GM12878 (cell line): Measurements from ENCODE around the gene TGFBRAP1. TPM values are rescaled to one million over a fixed set of nuclear protein-coding genes. Genes with fewer than 3 reads are reported as not detected.

Experiments
- FOS ChIP-seq: IDR thresholded peaks from 3 replicates; pipeline ENCODE4 v1.6.1; 2011; ENCODE audit warnings: borderline replicate concordance; ENCODE audit not compliant: insufficient read length; ENCODE audit errors: extremely low read depth
- HDAC6 ChIP-seq: fragments of 200-600 bp; sonication (generic); IDR thresholded peaks from one replicate; pipeline ENCODE4 v1.8.0; 2017; ENCODE audit warnings: antibody characterized with exemption; ENCODE audit not compliant: unreplicated experiment
- HDGF ChIP-seq: fragments of 450-650 bp; IDR thresholded peaks from 2 replicates; pipeline ENCODE4 v1.6.1; 2016; ENCODE audit warnings: antibody characterized with exemption
- IKZF1 ChIP-seq: fragments of 450-650 bp; conservative IDR thresholded peaks from 2 replicates; pipeline ENCODE4 v1.6.1; 2017; ENCODE audit warnings: antibody characterized with exemption, mild to moderate bottlenecking
- KLF5 ChIP-seq: fragments of 450-650 bp; IDR thresholded peaks from 2 replicates; pipeline ENCODE4 v1.6.1; 2014; ENCODE audit warnings: mild to moderate bottlenecking; ENCODE audit not compliant: partially characterized antibody
- MYB ChIP-seq: fragments of 150-350 bp; IDR thresholded peaks from 2 replicates; pipeline ENCODE4 v1.6.1; 2014; ENCODE audit warnings: mild to moderate bottlenecking, low read depth, low read length, borderline replicate concordance
- NFXL1 ChIP-seq: fragments of 450-650 bp; IDR thresholded peaks from 2 replicates; pipeline ENCODE4 v1.6.1; 2017; ENCODE audit warnings: antibody characterized with exemption, mild to moderate bottlenecking, borderline replicate concordance
- NFYB ChIP-seq: IDR thresholded peaks from 2 replicates; pipeline ENCODE4 v1.6.1; 2011; ENCODE audit warnings: low read depth, mild to moderate bottlenecking, low read length, improper control_type of control experiment, moderate library complexity; ENCODE audit not compliant: insufficient read depth
- NR2C1 ChIP-seq: fragments of 450-650 bp; IDR thresholded peaks from 2 replicates; pipeline ENCODE4 v1.6.1; 2017; ENCODE audit warnings: antibody characterized with exemption, mild to moderate bottlenecking, moderate library complexity
- PAX8 ChIP-seq: fragments of 450-650 bp; IDR thresholded peaks from 2 replicates; pipeline ENCODE4 v1.6.1; 2017; ENCODE audit warnings: mild to moderate bottlenecking, moderate library complexity
- PML ChIP-seq: IDR thresholded peaks from 2 replicates; pipeline ENCODE4 v1.6.1; 2012; ENCODE audit warnings: low read length, inconsistent platforms
- SMC3 ChIP-seq: IDR thresholded peaks from 2 replicates; pipeline ENCODE4 v1.6.1; 2011; ENCODE audit warnings: low read length, improper control_type of control experiment, borderline replicate concordance
- SRF ChIP-seq, 2 experiments: IDR thresholded peaks; 2 replicates each; pipeline ENCODE4 v1.6.1; 2011; ENCODE audit warnings: low read depth in 2 of 2, low read length in 2 of 2, mild to moderate bottlenecking in 1 of 2, moderate library complexity in 1 of 2
- TBL1XR1 ChIP-seq: IDR thresholded peaks from 2 replicates; pipeline ENCODE4 v1.6.1; 2012; ENCODE audit warnings: low read depth, low read length, improper control_type of control experiment
- TCF3 ChIP-seq: IDR thresholded peaks from 2 replicates; pipeline ENCODE4 v1.6.1; 2012; ENCODE audit warnings: low read depth, mild to moderate bottlenecking, low read length, borderline replicate concordance; ENCODE audit not compliant: insufficient read depth
- ZBED1 ChIP-seq: IDR thresholded peaks from 2 replicates; pipeline ENCODE4 v1.6.1; 2016; ENCODE audit warnings: borderline replicate concordance
- ZSCAN29 ChIP-seq: fragments of 450-650 bp; IDR thresholded peaks from 2 replicates; pipeline ENCODE4 v1.6.1; 2017; ENCODE audit warnings: mild to moderate bottlenecking, moderate library complexity
- polyA plus RNA-seq, 11 experiments: library from polyadenylated mRNA; depleted of rRNA in 4 of 11; unstranded in 6 of 11; stranded (reverse) in 5 of 11; fragments of >200 nt; fragmentation: Nextera tagmentation in 4 of 11; fragmentation: Illumina TruSeq in 1 of 11; extraction: Ambion mirVana in 4 of 11; extraction: Trizol in 1 of 11; gene quantifications; 1 replicate in 1 of 11; 2 replicates in 10 of 11; pipeline versions ENCODE4 v1.2.1 to v1.2.3, GENCODE V29; 2011 to 2016; ENCODE audit warnings: inconsistent platforms in 2 of 11, missing spikeins in 2 of 11, low read depth in 1 of 11
- total RNA-seq, 4 experiments: library from RNA; depleted of rRNA in 3 of 4; stranded (reverse); fragments of >200 nt in 3 of 4; fragmentation: Illumina TruSeq in 1 of 4; extraction: Trizol in 1 of 4; gene quantifications; 2 replicates each; pipeline versions ENCODE4 v1.2.1 to v1.2.3, GENCODE V29; 2013 to 2021
- TF ChIP-seq, protein P1 (sequence below): IDR thresholded peaks from 2 replicates; pipeline ENCODE4 v1.6.1; 2011; ENCODE audit warnings: low read depth, mild to moderate bottlenecking, low read length, moderate library complexity, borderline replicate concordance; ENCODE audit errors: extremely low read depth
- TF ChIP-seq, protein P2 (sequence below): fragments of 450-650 bp; IDR thresholded peaks from 2 replicates; pipeline ENCODE4 v1.6.1; 2016; ENCODE audit warnings: mild to moderate bottlenecking, moderate library complexity, borderline replicate concordance
- TF ChIP-seq, protein P3 (sequence below), 3 experiments: IDR thresholded peaks in 2 of 3; conservative IDR thresholded peaks in 1 of 3; 2 replicates each; pipeline ENCODE4 v1.5.1; 2011; ENCODE audit warnings: low read depth in 3 of 3, low read length in 3 of 3, mild to moderate bottlenecking in 3 of 3, control low read depth in 2 of 3, moderate library complexity in 2 of 3, inconsistent platforms in 1 of 3, mixed read lengths in 1 of 3; ENCODE audit not compliant: control insufficient read depth in 2 of 3, insufficient read depth in 1 of 3; ENCODE audit errors: extremely low read depth in 1 of 3
- TF ChIP-seq, protein P4 (sequence below): fragments of 150-350 bp; IDR thresholded peaks from 2 replicates; pipeline ENCODE4 v1.6.1; 2014; ENCODE audit warnings: mild to moderate bottlenecking, low read depth, low read length

The TGFBRAP1 gene
- total and polyA plus RNA-seq, 10 of the 15 experiments (the other 5 are each of a cell fraction or from before 2014, with no cell fraction given), result 7.9 to 37.4 (median 23.7) TPM

DNA sequence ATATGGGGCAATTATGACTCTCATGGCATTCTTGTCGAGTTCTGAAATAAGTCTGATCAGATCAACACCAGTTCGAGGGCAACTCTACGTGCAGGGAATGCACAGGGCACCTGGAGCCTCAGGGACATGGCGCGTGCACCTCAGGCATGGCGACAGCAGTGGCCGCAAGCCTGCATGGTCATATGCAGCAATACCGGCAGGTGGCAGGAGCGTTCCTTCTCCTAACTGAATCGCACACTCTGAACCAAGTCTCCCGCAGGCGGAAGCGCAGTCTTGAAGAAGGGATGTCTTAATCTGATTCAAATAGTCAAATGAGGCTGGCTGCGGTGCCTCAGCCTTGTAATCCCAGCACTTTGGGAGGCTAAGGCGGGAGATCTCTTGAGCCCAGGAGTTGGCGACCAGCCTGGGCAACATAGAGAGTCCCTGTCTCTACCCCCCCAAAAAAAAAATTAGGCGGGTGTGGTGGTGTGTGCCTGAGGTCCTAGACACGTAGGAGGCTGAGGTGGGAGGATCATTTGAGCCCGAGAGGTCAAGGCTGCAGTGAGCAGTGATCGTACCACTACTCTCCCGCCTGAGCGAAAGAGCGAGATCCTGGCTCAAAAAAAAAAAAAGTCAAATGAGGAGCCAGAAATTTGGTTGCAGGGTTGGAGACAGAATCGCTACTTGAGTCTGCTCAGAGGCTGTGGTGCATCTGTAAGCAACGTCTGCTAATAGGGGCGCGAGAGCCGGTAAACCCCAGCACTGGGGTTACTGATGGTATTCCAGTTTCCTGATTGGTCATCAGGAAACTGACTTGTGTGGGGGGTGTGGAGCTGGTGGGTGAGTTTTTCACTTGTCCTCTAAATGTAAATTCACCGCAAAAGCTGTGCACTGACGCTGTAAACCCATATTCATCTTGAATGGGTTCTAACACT, 40.5 kb upstream of the TGFBRAP1 start (continued):
- TF ChIP-seq, protein P1, sequence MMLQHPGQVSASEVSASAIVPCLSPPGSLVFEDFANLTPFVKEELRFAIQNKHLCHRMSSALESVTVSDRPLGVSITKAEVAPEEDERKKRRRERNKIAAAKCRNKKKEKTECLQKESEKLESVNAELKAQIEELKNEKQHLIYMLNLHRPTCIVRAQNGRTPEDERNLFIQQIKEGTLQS, result no peak
- TF ChIP-seq PAX8 (no peak), SRF (IDR thresholded peaks at IDR 0.05; ENCODE audit: low read depth in 2 of 2, low read length in 2 of 2) (no peak), NFYB (no peak), KLF5 (no peak), TCF3 (no peak), SMC3 (peak; percentile 92), MYB (no peak), NFXL1 (no peak), HDAC6 (no peak), PML (no peak), HDGF (no peak), FOS (no peak), IKZF1 (peak; percentile 34; the same call in 1 of the 2 replicates), ZBED1 (no peak), TBL1XR1 (no peak), NR2C1 (no peak), ZSCAN29 (no peak)
- TF ChIP-seq, protein P2, sequence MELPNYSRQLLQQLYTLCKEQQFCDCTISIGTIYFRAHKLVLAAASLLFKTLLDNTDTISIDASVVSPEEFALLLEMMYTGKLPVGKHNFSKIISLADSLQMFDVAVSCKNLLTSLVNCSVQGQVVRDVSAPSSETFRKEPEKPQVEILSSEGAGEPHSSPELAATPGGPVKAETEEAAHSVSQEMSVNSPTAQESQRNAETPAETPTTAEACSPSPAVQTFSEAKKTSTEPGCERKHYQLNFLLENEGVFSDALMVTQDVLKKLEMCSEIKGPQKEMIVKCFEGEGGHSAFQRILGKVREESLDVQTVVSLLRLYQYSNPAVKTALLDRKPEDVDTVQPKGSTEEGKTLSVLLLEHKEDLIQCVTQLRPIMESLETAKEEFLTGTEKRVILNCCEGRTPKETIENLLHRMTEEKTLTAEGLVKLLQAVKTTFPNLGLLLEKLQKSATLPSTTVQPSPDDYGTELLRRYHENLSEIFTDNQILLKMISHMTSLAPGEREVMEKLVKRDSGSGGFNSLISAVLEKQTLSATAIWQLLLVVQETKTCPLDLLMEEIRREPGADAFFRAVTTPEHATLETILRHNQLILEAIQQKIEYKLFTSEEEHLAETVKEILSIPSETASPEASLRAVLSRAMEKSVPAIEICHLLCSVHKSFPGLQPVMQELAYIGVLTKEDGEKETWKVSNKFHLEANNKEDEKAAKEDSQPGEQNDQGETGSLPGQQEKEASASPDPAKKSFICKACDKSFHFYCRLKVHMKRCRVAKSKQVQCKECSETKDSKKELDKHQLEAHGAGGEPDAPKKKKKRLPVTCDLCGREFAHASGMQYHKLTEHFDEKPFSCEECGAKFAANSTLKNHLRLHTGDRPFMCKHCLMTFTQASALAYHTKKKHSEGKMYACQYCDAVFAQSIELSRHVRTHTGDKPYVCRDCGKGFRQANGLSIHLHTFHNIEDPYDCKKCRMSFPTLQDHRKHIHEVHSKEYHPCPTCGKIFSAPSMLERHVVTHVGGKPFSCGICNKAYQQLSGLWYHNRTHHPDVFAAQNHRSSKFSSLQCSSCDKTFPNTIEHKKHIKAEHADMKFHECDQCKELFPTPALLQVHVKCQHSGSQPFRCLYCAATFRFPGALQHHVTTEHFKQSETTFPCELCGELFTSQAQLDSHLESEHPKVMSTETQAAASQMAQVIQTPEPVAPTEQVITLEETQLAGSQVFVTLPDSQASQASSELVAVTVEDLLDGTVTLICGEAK, result no peak
- TF ChIP-seq, protein P3, sequence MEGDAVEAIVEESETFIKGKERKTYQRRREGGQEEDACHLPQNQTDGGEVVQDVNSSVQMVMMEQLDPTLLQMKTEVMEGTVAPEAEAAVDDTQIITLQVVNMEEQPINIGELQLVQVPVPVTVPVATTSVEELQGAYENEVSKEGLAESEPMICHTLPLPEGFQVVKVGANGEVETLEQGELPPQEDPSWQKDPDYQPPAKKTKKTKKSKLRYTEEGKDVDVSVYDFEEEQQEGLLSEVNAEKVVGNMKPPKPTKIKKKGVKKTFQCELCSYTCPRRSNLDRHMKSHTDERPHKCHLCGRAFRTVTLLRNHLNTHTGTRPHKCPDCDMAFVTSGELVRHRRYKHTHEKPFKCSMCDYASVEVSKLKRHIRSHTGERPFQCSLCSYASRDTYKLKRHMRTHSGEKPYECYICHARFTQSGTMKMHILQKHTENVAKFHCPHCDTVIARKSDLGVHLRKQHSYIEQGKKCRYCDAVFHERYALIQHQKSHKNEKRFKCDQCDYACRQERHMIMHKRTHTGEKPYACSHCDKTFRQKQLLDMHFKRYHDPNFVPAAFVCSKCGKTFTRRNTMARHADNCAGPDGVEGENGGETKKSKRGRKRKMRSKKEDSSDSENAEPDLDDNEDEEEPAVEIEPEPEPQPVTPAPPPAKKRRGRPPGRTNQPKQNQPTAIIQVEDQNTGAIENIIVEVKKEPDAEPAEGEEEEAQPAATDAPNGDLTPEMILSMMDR (IDR thresholded peaks at IDR 0.05 in 2 of 3, conservative IDR thresholded peaks at IDR 0.05 in 1 of 3; ENCODE audit: control insufficient read depth in 2 of 3, extremely low read depth in 1 of 3, insufficient read depth in 1 of 3, low read depth in 3 of 3, low read length in 3 of 3), result peak; percentile 95 to 96 (median 96)
- TF ChIP-seq, protein P4, sequence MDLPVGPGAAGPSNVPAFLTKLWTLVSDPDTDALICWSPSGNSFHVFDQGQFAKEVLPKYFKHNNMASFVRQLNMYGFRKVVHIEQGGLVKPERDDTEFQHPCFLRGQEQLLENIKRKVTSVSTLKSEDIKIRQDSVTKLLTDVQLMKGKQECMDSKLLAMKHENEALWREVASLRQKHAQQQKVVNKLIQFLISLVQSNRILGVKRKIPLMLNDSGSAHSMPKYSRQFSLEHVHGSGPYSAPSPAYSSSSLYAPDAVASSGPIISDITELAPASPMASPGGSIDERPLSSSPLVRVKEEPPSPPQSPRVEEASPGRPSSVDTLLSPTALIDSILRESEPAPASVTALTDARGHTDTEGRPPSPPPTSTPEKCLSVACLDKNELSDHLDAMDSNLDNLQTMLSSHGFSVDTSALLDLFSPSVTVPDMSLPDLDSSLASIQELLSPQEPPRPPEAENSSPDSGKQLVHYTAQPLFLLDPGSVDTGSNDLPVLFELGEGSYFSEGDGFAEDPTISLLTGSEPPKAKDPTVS, result no peak
